ENCODE results near the gene FOXI1.

GRCh38 chr5:170132976-170133448 is 27.3 kb downstream of the FOXI1 start:
- no peak for TF ChIP-seq POLR2AphosphoS5 (IDR thresholded peaks at IDR 0.05; ENCODE audit: low read depth, low read length)
- TF ChIP-seq CTCF (IDR thresholded peaks at IDR 0.05): no peak

Data from Panc1 (cell line).